Gastroesophageal sphincter (tissue), 3 donors: ENCODE data around the gene FAHD1.
A peak's percentile ranks its signal among the peaks of the same experiment; 100 is the strongest.

ENCODE experiments used
- CTCF ChIP-seq, 4 experiments: fragments of 200-600 bp in 2 of 4; fragments of 450-650 bp in 2 of 4; sonication (generic) in 1 of 4; IDR thresholded peaks; one replicate each; pipeline ENCODE4 v1.5.1; 2017 to 2019; ENCODE audit warnings: antibody characterized with exemption in 4 of 4, mild to moderate bottlenecking in 2 of 4, moderate library complexity in 2 of 4
- EP300 ChIP-seq: sonication (generic); formaldehyde crosslinking; IDR thresholded peaks from one replicate; pipeline ENCODE4 v1.6.1; 2017; ENCODE audit warnings: antibody characterized with exemption, mild to moderate bottlenecking
- POLR2A ChIP-seq, 2 donors: fragments of 450-650 bp; IDR thresholded peaks; one replicate each; pipeline ENCODE4 v1.6.1; 2017; ENCODE audit warnings: antibody characterized with exemption in 2 of 2, mild to moderate bottlenecking in 2 of 2, moderate library complexity in 1 of 2

GRCh38 chr16:1826691-1827573 lies at the start of gene FAHD1, which contains the start of gene HAGH:
- TF ChIP-seq EP300 = no peak
- peak in 1 of 4 experiments; percentile 10 for TF ChIP-seq CTCF (IDR thresholded peaks at IDR 0.05)
- peak; percentile 31 to 43 for TF ChIP-seq POLR2A (IDR thresholded peaks at IDR 0.05)
